ENCODE results near the gene ZNF841. TPM values are rescaled to one million over a fixed set of nuclear protein-coding genes. Genes with fewer than 3 reads are reported as not detected.

ZNF841 gene
- total RNA-seq, 1 experiment from 2014 or later, result 0.10 TPM

DNA sequence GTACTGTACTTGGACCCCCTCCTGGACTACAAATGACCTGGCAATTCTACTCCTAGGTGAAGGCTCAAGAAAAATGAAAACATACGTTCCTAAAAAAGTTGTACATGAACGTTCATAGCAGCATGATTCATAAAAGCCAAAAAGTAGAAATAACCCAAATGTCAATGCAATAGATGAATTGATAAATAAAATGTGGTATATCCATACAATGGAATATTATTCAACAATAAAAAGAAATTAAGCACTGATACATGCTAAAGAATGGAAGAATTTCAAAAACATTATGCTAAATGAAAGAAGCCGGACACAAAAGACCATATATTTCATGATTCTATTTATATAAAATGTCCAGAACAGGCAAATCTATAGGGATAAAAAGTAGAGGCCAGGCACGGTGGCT, 56.4 kb downstream of the ZNF841 start:
- intact Hi-C loops (cut with micrococcal nuclease), result no loop called here
- ChIA-PET RAD21 (ENCODE audit: low non-redundant PET in 1 of 2, low total read pairs in 2 of 2, uncharacterized antibody in 2 of 2, unreplicated experiment in 2 of 2) (no interaction called here), POLR2A (no interaction called here), CTCF (no interaction called here)
- Histone ChIP-seq H3K27ac (ENCODE audit: low read depth, low read length) (no peak overlapping the region), H3K4me2 (ENCODE audit: low read length) (no peak overlapping the region), H3K79me2 (ENCODE audit: insufficient read depth, low read length) (no peaks in the 10 kb centered on the region), H3K36me3 (ENCODE audit: control insufficient read depth in 1 of 2, insufficient read depth in 2 of 2, low read length in 2 of 2) (no peaks in the 10 kb centered on the region), H3K9ac (ENCODE audit: low read length) (no peak overlapping the region), H3K4me3 (replicated peaks in 1 of 2; ENCODE audit: low read depth in 1 of 2, low read length in 2 of 2) (no peak overlapping the region), H3K9me3 (ENCODE audit: control insufficient read depth in 1 of 2, insufficient read depth in 1 of 2, low read depth in 1 of 2, low read length in 2 of 2) (peaks cover 15 to 18% of the 10 kb centered on the region in 2 experiments; a peak in 2 of 4 replicates), H2AFZ (ENCODE audit: low read depth, low read length, poor library complexity, severe bottlenecking) (no peak overlapping the region), H4K20me1 (ENCODE audit: insufficient read depth) (no peaks in the 10 kb centered on the region), H3K9me2 (ENCODE audit: insufficient read depth) (no peaks in the 10 kb centered on the region), H3K4me1 (ENCODE audit: control insufficient read depth in 1 of 2, insufficient read depth in 2 of 2, low read length in 2 of 2) (no peaks in the 10 kb centered on the region), H3K27me3 (ENCODE audit: insufficient read depth, low read length) (no peaks in the 10 kb centered on the region)
- DNase-seq (ENCODE audit: low read depth, low spot score) (no peak), ATAC-seq (no peak)
- TF ChIP-seq EGR1 (IDR thresholded peaks at IDR 0.05; ENCODE audit: low read depth) (no peak), RAD21 (IDR thresholded peaks at IDR 0.05; ENCODE audit: low read depth) (no peak), ELF1 (IDR thresholded peaks at IDR 0.05; ENCODE audit: borderline replicate concordance, low read depth) (no peak), CEBPB (IDR thresholded peaks at IDR 0.05; ENCODE audit: low read depth) (no peak), EZH2phosphoT487 (IDR thresholded peaks at IDR 0.05; ENCODE audit: borderline replicate concordance) (no peak), SP1 (IDR thresholded peaks at IDR 0.05; ENCODE audit: low read depth) (no peak), EZH2 (IDR thresholded peaks at IDR 0.05) (no peak), ZFX (IDR thresholded peaks at IDR 0.05) (no peak), CBX3 (IDR thresholded peaks at IDR 0.05; ENCODE audit: low read depth) (no peak), ZBTB33 (IDR thresholded peaks at IDR 0.05; ENCODE audit: extremely low read depth, insufficient replicate concordance, low read length) (no peak), POLR2AphosphoS5 (IDR thresholded peaks at IDR 0.05; ENCODE audit: low read depth, low read length) (no peak), JUND (IDR thresholded peaks at IDR 0.05) (no peak), SRF (IDR thresholded peaks at IDR 0.05; ENCODE audit: low read depth) (no peak), SIN3A (IDR thresholded peaks at IDR 0.05; ENCODE audit: low read depth) (no peak), FOSL1 (IDR thresholded peaks at IDR 0.05; ENCODE audit: low read depth) (no peak), YY1 (IDR thresholded peaks at IDR 0.05; ENCODE audit: extremely low read depth, insufficient replicate concordance, low read depth, low read length) (no peak), ZNF274 (IDR thresholded peaks at IDR 0.05; ENCODE audit: low read depth, low read length) (no peak)
- TF ChIP-seq, protein P1, sequence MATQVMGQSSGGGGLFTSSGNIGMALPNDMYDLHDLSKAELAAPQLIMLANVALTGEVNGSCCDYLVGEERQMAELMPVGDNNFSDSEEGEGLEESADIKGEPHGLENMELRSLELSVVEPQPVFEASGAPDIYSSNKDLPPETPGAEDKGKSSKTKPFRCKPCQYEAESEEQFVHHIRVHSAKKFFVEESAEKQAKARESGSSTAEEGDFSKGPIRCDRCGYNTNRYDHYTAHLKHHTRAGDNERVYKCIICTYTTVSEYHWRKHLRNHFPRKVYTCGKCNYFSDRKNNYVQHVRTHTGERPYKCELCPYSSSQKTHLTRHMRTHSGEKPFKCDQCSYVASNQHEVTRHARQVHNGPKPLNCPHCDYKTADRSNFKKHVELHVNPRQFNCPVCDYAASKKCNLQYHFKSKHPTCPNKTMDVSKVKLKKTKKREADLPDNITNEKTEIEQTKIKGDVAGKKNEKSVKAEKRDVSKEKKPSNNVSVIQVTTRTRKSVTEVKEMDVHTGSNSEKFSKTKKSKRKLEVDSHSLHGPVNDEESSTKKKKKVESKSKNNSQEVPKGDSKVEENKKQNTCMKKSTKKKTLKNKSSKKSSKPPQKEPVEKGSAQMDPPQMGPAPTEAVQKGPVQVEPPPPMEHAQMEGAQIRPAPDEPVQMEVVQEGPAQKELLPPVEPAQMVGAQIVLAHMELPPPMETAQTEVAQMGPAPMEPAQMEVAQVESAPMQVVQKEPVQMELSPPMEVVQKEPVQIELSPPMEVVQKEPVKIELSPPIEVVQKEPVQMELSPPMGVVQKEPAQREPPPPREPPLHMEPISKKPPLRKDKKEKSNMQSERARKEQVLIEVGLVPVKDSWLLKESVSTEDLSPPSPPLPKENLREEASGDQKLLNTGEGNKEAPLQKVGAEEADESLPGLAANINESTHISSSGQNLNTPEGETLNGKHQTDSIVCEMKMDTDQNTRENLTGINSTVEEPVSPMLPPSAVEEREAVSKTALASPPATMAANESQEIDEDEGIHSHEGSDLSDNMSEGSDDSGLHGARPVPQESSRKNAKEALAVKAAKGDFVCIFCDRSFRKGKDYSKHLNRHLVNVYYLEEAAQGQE (IDR thresholded peaks at IDR 0.05; ENCODE audit: low read depth), result no peak
- BruUV-seq (replicated peaks), result no TSS peak
